ENCODE results near the gene SYNJ1.
"Not testable (repeated sequence)": the region's sequence is repeated elsewhere in the genome, so short reads cannot be mapped to it uniquely, and the experiment has no call there.

The SYNJ1 gene

GRCh38 chr21:32736083-32736482, 8.3 kb upstream of the SYNJ1 start:
- not testable (repeated sequence) for DNase-seq

- no peak for DNase-seq
These were observed 7.7 kb upstream of the SYNJ1 start for GRCh38 chr21:32735524-32735923.

GRCh38 chr21:32733990-32734613, 6.3 kb upstream of the SYNJ1 start:
- no peak for DNase-seq

- no peak for DNase-seq
These were observed 5.5 kb upstream of the SYNJ1 start for GRCh38 chr21:32733356-32733755.

GRCh38 chr21:32732544-32732943, 4.7 kb upstream of the SYNJ1 start:
- DNase-seq = no peak

- DNase-seq = no peak
These were observed 1.0 kb upstream of the SYNJ1 start for GRCh38 chr21:32728848-32729247.

GRCh38 chr21:32728456-32728839, 635 bp upstream of the SYNJ1 start:
- no peak for DNase-seq

- no peak for DNase-seq
These were observed 750 bp downstream of the SYNJ1 start for GRCh38 chr21:32726839-32727686.

- DNase-seq = no peak
These were observed 8.7 kb downstream of the SYNJ1 start for GRCh38 chr21:32719085-32719484.

- no peak for DNase-seq
These were observed 9.9 kb downstream of the SYNJ1 start for GRCh38 chr21:32717851-32718316.

GRCh38 chr21:32716486-32716885, 11.3 kb downstream of the SYNJ1 start:
- no peak for DNase-seq

- DNase-seq = no peak
These were observed 14.1 kb downstream of the SYNJ1 start for GRCh38 chr21:32713726-32714125.

- no peak for DNase-seq
These were observed 15.2 kb downstream of the SYNJ1 start for GRCh38 chr21:32712641-32713040.

- DNase-seq = no peak
These were observed 15.8 kb downstream of the SYNJ1 start for GRCh38 chr21:32712043-32712442.

- DNase-seq = no peak
These were observed 16.8 kb downstream of the SYNJ1 start for GRCh38 chr21:32710987-32711386.

- DNase-seq = no peak
These were observed 17.6 kb downstream of the SYNJ1 start for GRCh38 chr21:32710069-32710784.

GRCh38 chr21:32708069-32708468, 19.7 kb downstream of the SYNJ1 start:
- no peak for DNase-seq

- DNase-seq = no peak
These were observed 21.9 kb downstream of the SYNJ1 start for GRCh38 chr21:32705901-32706300.

GRCh38 chr21:32705139-32705538, 22.7 kb downstream of the SYNJ1 start:
- DNase-seq = no peak

- DNase-seq = peak; percentile 41
These were observed 25.1 kb downstream of the SYNJ1 start for GRCh38 chr21:32702702-32703101.

- no peak for DNase-seq
These were observed 28.7 kb downstream of the SYNJ1 start for GRCh38 chr21:32698971-32699693.

GRCh38 chr21:32698286-32698685, 29.5 kb downstream of the SYNJ1 start:
- DNase-seq = no peak

GRCh38 chr21:32695482-32695881, 32.3 kb downstream of the SYNJ1 start:
- DNase-seq = not testable (repeated sequence)
